PC-9 (cell line): Measurements from ENCODE around the gene GHR. TPM values are rescaled to one million over a fixed set of nuclear protein-coding genes. Genes with fewer than 3 reads are reported as not detected.

Experiments
- BruUV-seq: library from RNA; stranded (reverse); fragments of 400-500 nt; replicated peaks from 2 replicates; lab custom pipeline; 2021; lab: Mats Ljungman, UMichigan
- CTCF ChIA-PET: fragments of 300-600 bp; sonication (Branson Sonifier 250); formaldehyde crosslinking; loops from one replicate; lab custom pipeline; 2022; ENCODE audit warnings: antibody characterized with exemption; lab: Charles Lee
- POLR2A ChIA-PET: fragments of 300-600 bp; sonication (Branson Sonifier 250); formaldehyde crosslinking; loops from one replicate; lab custom pipeline; 2022; ENCODE audit warnings: antibody characterized with exemption; ENCODE audit not compliant: unreplicated experiment; lab: Charles Lee
- DNase-seq, 2 experiments: peaks; one replicate each; pipeline versions ENCODE4 v3.0.0 to v3.0.0-alpha.2; 2015 to 2022; ENCODE audit warnings: mixed read lengths in 1 of 2
- H2AFZ ChIP-seq: fragments of 200-600 bp; sonication (generic); 2 replicates; pipeline ENCODE4 v1.8.1; 2017; ENCODE audit warnings: antibody characterized with exemption
- H3F3A ChIP-seq: fragments of 200-600 bp; sonication (generic); 2 replicates; pipeline ENCODE4 v1.8.1; 2017; ENCODE audit warnings: antibody characterized with exemption, mild to moderate bottlenecking, low read depth; ENCODE audit not compliant: insufficient read depth
- H3K27ac ChIP-seq: fragments of 200-600 bp; sonication (generic); 2 replicates; pipeline ENCODE4 v1.6.1; 2016; ENCODE audit warnings: mixed run types
- H3K27me3 ChIP-seq: fragments of 200-600 bp; sonication (generic); 2 replicates; pipeline ENCODE4 v1.6.1; 2016; ENCODE audit warnings: low read depth, mixed run types; ENCODE audit not compliant: insufficient read depth
- H3K36me3 ChIP-seq: fragments of 200-600 bp; sonication (generic); 2 replicates; pipeline ENCODE4 v1.6.1; 2016; ENCODE audit warnings: low read depth, mixed run types
- H3K4me1 ChIP-seq: fragments of 200-600 bp; sonication (generic); replicated peaks from 2 replicates; pipeline ENCODE4 v1.6.1; 2016; ENCODE audit warnings: mixed run types; ENCODE audit not compliant: insufficient read depth
- H3K4me2 ChIP-seq: fragments of 200-600 bp; sonication (generic); 2 replicates; pipeline ENCODE4 v1.6.1; 2017; ENCODE audit warnings: mixed run types
- H3K4me3 ChIP-seq: fragments of 200-600 bp; sonication (generic); 2 replicates; pipeline ENCODE4 v1.6.1; 2016; ENCODE audit warnings: mixed run types
- H3K79me2 ChIP-seq: fragments of 200-600 bp; sonication (generic); 2 replicates; pipeline ENCODE4 v1.6.1; 2017; ENCODE audit warnings: low read depth, mixed run types
- H3K9me2 ChIP-seq: fragments of 200-600 bp; sonication (generic); 2 replicates; pipeline ENCODE4 v1.8.1; 2017; ENCODE audit warnings: mild to moderate bottlenecking; ENCODE audit not compliant: insufficient read depth
- H3K9me3 ChIP-seq: fragments of 200-600 bp; sonication (generic); 2 replicates; pipeline ENCODE4 v1.8.1; 2016; ENCODE audit warnings: low read depth; ENCODE audit not compliant: insufficient read depth
- H4K20me1 ChIP-seq: fragments of 200-600 bp; sonication (generic); 2 replicates; pipeline ENCODE4 v1.8.1; 2017; ENCODE audit not compliant: insufficient read depth
- CTCF ChIP-seq: fragments of 200-600 bp; sonication (generic); conservative IDR thresholded peaks from 2 replicates; pipeline ENCODE4 v1.6.1; 2017; ENCODE audit warnings: mixed run types, antibody characterized with exemption, mild to moderate bottlenecking, moderate library complexity
- EZH2 ChIP-seq: fragments of 200-600 bp; sonication (generic); IDR thresholded peaks from 2 replicates; pipeline ENCODE4 v1.8.0; 2017; ENCODE audit warnings: antibody characterized with exemption, low read depth
- intact Hi-C: fragments of 100-400 bp; cut with micrococcal nuclease; formaldehyde crosslinking; loops from one replicate; pipeline ENCODE4 v1.10.0; 2022; ENCODE audit not compliant: unreplicated experiment
- total RNA-seq: library from RNA; stranded (reverse); gene quantifications from 2 replicates; pipeline ENCODE4 v1.2.3, GENCODE V29; 2021

GHR gene
- total RNA-seq, 1 experiment from 2014 or later = not detected

- ChIA-PET CTCF (no interaction called here), POLR2A (no interaction called here)
- TF ChIP-seq CTCF = no peak
- TF ChIP-seq EZH2 = no peak
These were observed 329.9 kb downstream of the GHR start for GRCh38 chr5:42753099-42753498.

GRCh38 chr5:42756606-42757601 is 333.7 kb downstream of the GHR start, which contains the start of gene CCDC152:
TSS of gene CCDC152 (plus strand) at chr5:42756818. CDS start at chr5:42759122, 2,304 bp downstream.
- Histone ChIP-seq H3K27ac (no peak within 1 kb of the TSS), H3K9me2 (no peaks in the 10 kb centered on the region), H2AFZ (peak within 1 kb of the TSS; percentile 23; the same call in 1 of the 2 replicates), H3K4me2 (no peak within 1 kb of the TSS), H3K4me3 (no peak within 1 kb of the TSS), H3K9me3 (no peaks in the 10 kb centered on the region), H4K20me1 (no peaks in the 10 kb centered on the region), H3K4me1 (no peaks in the 10 kb centered on the region), H3K79me2 (no peaks in the 10 kb centered on the region), H3K36me3 (no peaks in the 10 kb centered on the region), H3F3A (no peaks in the 10 kb centered on the region), H3K27me3 (no peaks in the 10 kb centered on the region)
- TF ChIP-seq CTCF (no peak), EZH2 (no peak)
- no TSS peak for BruUV-seq
- intact Hi-C loops = no loop called here
- POLR2A ChIA-PET = no interaction called here
- DNase-seq = no peak
- CTCF ChIA-PET = no interaction called here

More at GRCh38 chr5:42753099-42753498, 329.9 kb downstream of the GHR start:
- no TSS peak for BruUV-seq
- no peaks in the 10 kb centered on the region for H3K27me3 ChIP-seq
- H3K9me2 ChIP-seq = no peaks in the 10 kb centered on the region
- H4K20me1 ChIP-seq = no peaks in the 10 kb centered on the region
- no peak overlapping the region for H2AFZ ChIP-seq
- H3F3A ChIP-seq = no peaks in the 10 kb centered on the region
- H3K27ac ChIP-seq = no peak overlapping the region
- H3K4me3 ChIP-seq = no peak overlapping the region
- no peak overlapping the region for H3K4me2 ChIP-seq
- H3K4me1 ChIP-seq = no peaks in the 10 kb centered on the region
- DNase-seq = no peak
- H3K79me2 ChIP-seq = no peaks in the 10 kb centered on the region
- intact Hi-C loops = no loop called here
- no peaks in the 10 kb centered on the region for H3K36me3 ChIP-seq
- H3K9me3 ChIP-seq = no peaks in the 10 kb centered on the region

GRCh38 chr5:42759456-42759855 is 336.2 kb downstream of the GHR start:
- no peak overlapping the region for H3K27ac ChIP-seq
- no peaks in the 10 kb centered on the region for H3K4me1 ChIP-seq
- intact Hi-C loops = no loop called here
- H3K36me3 ChIP-seq = no peaks in the 10 kb centered on the region
- no peak overlapping the region for H3K4me2 ChIP-seq
- ChIA-PET CTCF (no interaction called here), POLR2A (no interaction called here)
- TF ChIP-seq EZH2 = no peak
- no peak for TF ChIP-seq CTCF
- no peaks in the 10 kb centered on the region for H3K27me3 ChIP-seq
- no peaks in the 10 kb centered on the region for H4K20me1 ChIP-seq
- no peak overlapping the region for H2AFZ ChIP-seq
- no peak for DNase-seq
- BruUV-seq = no TSS peak
- no peaks in the 10 kb centered on the region for H3K79me2 ChIP-seq
- H3K9me2 ChIP-seq = 0 out of 2 replicates have a peak, but pooled peaks cover 4% of the 10 kb centered on the region
- no peak overlapping the region for H3K4me3 ChIP-seq
- H3F3A ChIP-seq = no peaks in the 10 kb centered on the region
- no peaks in the 10 kb centered on the region for H3K9me3 ChIP-seq
